GM12878 (cell line): ENCODE results near the gene PPP1R3F. TPM values are rescaled to one million over a fixed set of nuclear protein-coding genes. Genes with fewer than 3 reads are reported as not detected.

Source experiments
- ATAC-seq: fragments of 200-7000 bp; cut with Tn5 transposase; 3 replicates; pipeline ENCODE4 v1.9.1; 2020; ENCODE audit warnings: mild to moderate bottlenecking, moderate library complexity
- BruUV-seq: library from RNA; stranded (reverse); fragments of 400-500 nt; replicated peaks from 2 replicates; lab custom pipeline; 2021; lab: Mats Ljungman, UMichigan
- CTCF ChIA-PET: fragments of 300-600 bp; sonication (Branson Sonifier 250); formaldehyde crosslinking; extraction: SDS; loops from one replicate; lab custom pipeline; 2021; ENCODE audit warnings: inconsistent platforms; lab: Yijun Ruan, JAX
- POLR2A ChIA-PET: fragments of 350-600 bp; formaldehyde crosslinking; extraction: SDS; loops from one replicate; lab custom pipeline; 2021; ENCODE audit warnings: inconsistent platforms; lab: Charles Lee
- RAD21 ChIA-PET: fragments of 300-600 bp; sonication (Branson Sonifier 250); formaldehyde crosslinking; loops from one replicate; lab custom pipeline; 2023; ENCODE audit warnings: antibody characterized with exemption; ENCODE audit not compliant: unreplicated experiment; lab: Charles Lee
- SMC1A ChIA-PET: fragments of 300-600 bp; sonication (Branson Sonifier 250); formaldehyde crosslinking; loops from one replicate; lab custom pipeline; 2023; ENCODE audit not compliant: unreplicated experiment, uncharacterized antibody; lab: Charles Lee
- DNase-seq: peaks from one replicate; pipeline ENCODE4 v3.0.0-alpha.2; 2011; ENCODE audit warnings: low read depth, low spot score
- FAIRE-seq: peaks from 3 replicates; lab custom pipeline; 2011; peaks lifted over from hg19 to GRCh38; lab: Jason Lieb, UNC
- H2AFZ ChIP-seq: 2 replicates; pipeline ENCODE4 v1.6.0; 2011; ENCODE audit warnings: low read depth, low read length, control low read depth; ENCODE audit not compliant: control insufficient read depth
- H3K27ac ChIP-seq: 2 replicates; pipeline ENCODE4 v1.5.1; 2011; ENCODE audit warnings: control low read depth; ENCODE audit not compliant: control insufficient read depth, insufficient read depth
- H3K27me3 ChIP-seq, 2 experiments: replicated peaks in 1 of 2; 2 replicates each; pipeline versions ENCODE4 v1.6.0 to v1.6.1; 2011; ENCODE audit warnings: low read length in 1 of 2; ENCODE audit not compliant: control insufficient read depth in 2 of 2, insufficient read depth in 2 of 2
- H3K36me3 ChIP-seq, 2 experiments: 2 replicates each; pipeline ENCODE4 v1.5.1; 2011; ENCODE audit warnings: low read length in 1 of 2; ENCODE audit not compliant: control insufficient read depth in 2 of 2, insufficient read depth in 2 of 2
- H3K4me1 ChIP-seq: 2 replicates; pipeline ENCODE4 v1.6.1; 2011; ENCODE audit warnings: mild to moderate bottlenecking, low read length, moderate library complexity, mixed read lengths; ENCODE audit not compliant: control insufficient read depth, insufficient read depth
- H3K4me2 ChIP-seq: 2 replicates; pipeline ENCODE4 v1.6.0; 2011; ENCODE audit warnings: control low read depth; ENCODE audit not compliant: control insufficient read depth, insufficient read depth
- H3K4me3 ChIP-seq: fragments of 200-600 bp; sonication (generic); 2 replicates; pipeline ENCODE4 v1.5.1; 2016
- H3K79me2 ChIP-seq: 2 replicates; pipeline ENCODE4 v1.6.0; 2011; ENCODE audit warnings: low read length; ENCODE audit not compliant: control insufficient read depth, insufficient read depth
- H3K9ac ChIP-seq: 2 replicates; pipeline ENCODE4 v1.8.0; 2011; ENCODE audit warnings: low read length, control low read depth, mixed read lengths; ENCODE audit not compliant: control insufficient read depth, insufficient read depth
- H3K9me3 ChIP-seq: replicated peaks from 3 replicates; pipeline ENCODE4 v1.5.1; 2011; ENCODE audit warnings: mild to moderate bottlenecking, low read length; ENCODE audit not compliant: control insufficient read depth, insufficient read depth
- H4K20me1 ChIP-seq: 2 replicates; pipeline ENCODE4 v1.6.0; 2011; ENCODE audit not compliant: control insufficient read depth, insufficient read depth
- E4F1 ChIP-seq: fragments of 450-650 bp; IDR thresholded peaks from 2 replicates; pipeline ENCODE4 v1.6.1; 2018; ENCODE audit warnings: borderline replicate concordance, mild to moderate bottlenecking; ENCODE audit not compliant: partially characterized antibody
- JUNB ChIP-seq: IDR thresholded peaks from 2 replicates; pipeline ENCODE4 v1.6.1; 2016; ENCODE audit warnings: antibody characterized with exemption, mild to moderate bottlenecking
- LARP7 ChIP-seq: fragments of 450-650 bp; IDR thresholded peaks from 2 replicates; pipeline ENCODE4 v1.6.1; 2017; ENCODE audit warnings: mild to moderate bottlenecking
- NR2C2 ChIP-seq: IDR thresholded peaks from 2 replicates; pipeline ENCODE4 v1.6.1; 2011; ENCODE audit warnings: borderline replicate concordance, low read depth; ENCODE audit not compliant: control insufficient read depth, insufficient read length
- PML ChIP-seq: IDR thresholded peaks from 2 replicates; pipeline ENCODE4 v1.6.1; 2012; ENCODE audit warnings: low read length, inconsistent platforms
- SIN3A ChIP-seq: IDR thresholded peaks from 2 replicates; pipeline ENCODE4 v1.6.1; 2012; ENCODE audit warnings: low read depth, low read length, improper control_type of control experiment
- USF1 ChIP-seq: IDR thresholded peaks from 2 replicates; pipeline ENCODE4 v1.6.1; 2011; ENCODE audit warnings: borderline replicate concordance, low read depth, mild to moderate bottlenecking, moderate library complexity, mixed read lengths, low read length; ENCODE audit not compliant: insufficient read depth; ENCODE audit errors: extremely low read length
- USF2 ChIP-seq: IDR thresholded peaks from 2 replicates; pipeline ENCODE4 v1.6.1; 2011; ENCODE audit warnings: low read depth, low read length, improper control_type of control experiment, borderline replicate concordance
- ZBTB40 ChIP-seq: fragments of 450-650 bp; IDR thresholded peaks from 2 replicates; pipeline ENCODE4 v1.6.1; 2016; ENCODE audit warnings: mild to moderate bottlenecking, moderate library complexity, borderline replicate concordance
- ZNF207 ChIP-seq: fragments of 450-650 bp; IDR thresholded peaks from 2 replicates; pipeline ENCODE4 v1.6.1; 2014; ENCODE audit warnings: antibody characterized with exemption, mild to moderate bottlenecking, borderline replicate concordance
- whole genome bisulfite sequencing: methylation state at CpG from one replicate; pipeline ENCODE4 v1.1.6; 2016; ENCODE audit warnings: low lambda C conversion rate; ENCODE audit not compliant: insufficient replicate concordance, insufficient coverage; ENCODE audit errors: missing lambda C conversion rate; 5-methylcytosine and 5-hydroxymethylcytosine counted together
- in situ Hi-C: fragments of 300-500 bp; cut with MboI; formaldehyde crosslinking; loops from 9 replicates; pipeline ENCODE4 v1.14.3; 2018; ENCODE audit warnings: mixed read lengths
- intact Hi-C: fragments of 100-400 bp; cut with micrococcal nuclease; formaldehyde crosslinking; loops from one replicate; pipeline ENCODE4 v1.14.2; 2022; ENCODE audit not compliant: unreplicated experiment
- polyA plus RNA-seq, 11 experiments: library from polyadenylated mRNA; depleted of rRNA in 4 of 11; unstranded in 6 of 11; stranded (reverse) in 5 of 11; fragments of >200 nt; fragmentation: Nextera tagmentation in 4 of 11; fragmentation: Illumina TruSeq in 1 of 11; extraction: Ambion mirVana in 4 of 11; extraction: Trizol in 1 of 11; gene quantifications; 1 replicate in 1 of 11; 2 replicates in 10 of 11; pipeline versions ENCODE4 v1.2.1 to v1.2.3, GENCODE V29; 2011 to 2016; ENCODE audit warnings: inconsistent platforms in 2 of 11, missing spikeins in 2 of 11, low read depth in 1 of 11
- total RNA-seq, 4 experiments: library from RNA; depleted of rRNA in 3 of 4; stranded (reverse); fragments of >200 nt in 3 of 4; fragmentation: Illumina TruSeq in 1 of 4; extraction: Trizol in 1 of 4; gene quantifications; 2 replicates each; pipeline versions ENCODE4 v1.2.1 to v1.2.3, GENCODE V29; 2013 to 2021

PPP1R3F gene
- total and polyA plus RNA-seq, 10 of the 15 experiments (the other 5 are each of a cell fraction or from before 2014, with no cell fraction given), result 0.18 to 4.4 (median 1.00) TPM

- ChIA-PET CTCF (interaction anchor here (0.8 to 2.4 kb wide), 7 partner anchors 39 to 607 kb away, joined by 3 to 18 read pairs (median 4); no protein-coding TSS in a partner anchor), SMC1A (interaction anchor here (0.5 to 2.8 kb wide), 5 partner anchors 44 to 1248 kb away, joined by 3 to 14 read pairs (median 4); no protein-coding TSS in a partner anchor)
- no peak for TF ChIP-seq PML
- TF ChIP-seq JUNB, result no peak
- TF ChIP-seq LARP7, result no peak
- TF ChIP-seq E4F1, result peak; percentile 37
- no peak for TF ChIP-seq ZNF207
- no peak for TF ChIP-seq USF1
- no peak for TF ChIP-seq USF2
- no peak; the same call in 1 of the 2 replicates for TF ChIP-seq ZBTB40
- no peak for TF ChIP-seq SIN3A
- TF ChIP-seq NR2C2, result no peak
These were observed 405 bp upstream of the PPP1R3F start for GRCh38 chrX:49269010-49269766.

More at GRCh38 chrX:49269010-49269766, 405 bp upstream of the PPP1R3F start:
- Histone ChIP-seq H4K20me1 (no peaks in the 10 kb centered on the region), H3K4me3 (peak overlapping the region; percentile 73; the same call in 1 of the 2 replicates), H2AFZ (peak overlapping the region; percentile 86), H3K9me3 (no peaks in the 10 kb centered on the region; the same call in 2 of the 3 replicates), H3K4me1 (peaks cover 4% of the 10 kb centered on the region; the same call in 1 of the 2 replicates), H3K79me2 (peaks cover 15% of the 10 kb centered on the region), H3K27me3 (no peaks in the 10 kb centered on the region), H3K36me3 (no peaks in the 10 kb centered on the region), H3K27ac (peak overlapping the region; percentile 91), H3K4me2 (peak overlapping the region; percentile 68), H3K9ac (peak overlapping the region; percentile 79)
- in situ Hi-C loops, result loop anchor here (5.0 kb wide), 1 partner anchor 77 kb away; no protein-coding TSS in a partner anchor
- 31% methylated on average over 45 of the region's 45 CpGs for WGBS
- intact Hi-C loops, result loop anchor here (2.0 kb wide), 1 partner anchor 78 kb away; no protein-coding TSS in a partner anchor
- BruUV-seq, result no TSS peak
- FAIRE-seq (peak; percentile 96), ATAC-seq (peak; percentile 94), DNase-seq (peak; percentile 93)
- RAD21 ChIA-PET, result interaction anchor here (0.7 to 2.4 kb wide), 10 partner anchors 33 to 127 kb away, joined by 3 to 19 read pairs (median 4); partner anchors contain the start of gene CCDC22
- POLR2A ChIA-PET, result interaction anchor here (0.8 to 1.4 kb wide), 8 partner anchors 34 to 266 kb away, joined by 3 to 17 read pairs (median 4); partner anchors contain the start of genes CCDC22 and WDR45
